HG02759 (cell line): ENCODE results near the gene RAD21L1.
A peak's percentile ranks its signal among the peaks of the same experiment; 100 is the strongest.
"Not testable (repeated sequence)": the region's sequence is repeated elsewhere in the genome, so short reads cannot be mapped to it uniquely, and the experiment has no call there.

ENCODE experiments used
- ATAC-seq: cut with Tn5 transposase; IDR thresholded peaks from one replicate; pipeline ENCODE4 v1.9.1; 2021; ENCODE audit warnings: mild to moderate bottlenecking, moderate library complexity; ENCODE audit not compliant: unreplicated experiment

Gene RAD21L1

DNA sequence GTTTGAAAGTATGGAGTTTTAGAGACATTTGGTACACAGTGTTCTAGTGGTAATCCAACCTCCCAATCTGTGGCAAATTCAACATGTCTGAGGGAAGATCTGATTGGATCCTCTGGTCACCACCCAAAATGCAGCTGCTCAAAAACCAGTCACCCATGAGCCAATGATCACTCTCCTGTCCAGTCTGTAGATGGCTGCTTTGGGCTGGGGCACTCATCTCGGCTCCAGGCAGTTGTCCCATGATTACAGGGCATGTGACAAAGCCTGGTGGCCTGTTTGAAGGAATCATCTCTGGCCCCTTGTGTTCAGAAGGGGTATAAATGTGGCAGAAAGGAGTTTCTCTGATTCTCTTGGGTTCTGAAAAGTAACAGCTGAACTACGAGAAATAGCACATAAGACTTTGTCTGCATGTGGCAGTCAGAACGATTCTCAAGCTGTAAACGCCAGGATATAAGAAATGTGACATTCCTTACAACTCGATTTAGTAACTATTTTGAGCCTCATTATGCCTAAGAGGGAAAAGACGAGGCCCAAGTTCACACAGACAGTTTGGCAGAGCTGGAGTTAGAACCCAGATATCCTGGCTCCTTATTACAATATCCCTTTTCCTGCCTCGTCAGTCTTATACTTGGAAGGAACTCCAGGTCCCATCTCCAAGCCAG is 26.5 kb upstream of the RAD21L1 start:
- no peak for ATAC-seq

DNA sequence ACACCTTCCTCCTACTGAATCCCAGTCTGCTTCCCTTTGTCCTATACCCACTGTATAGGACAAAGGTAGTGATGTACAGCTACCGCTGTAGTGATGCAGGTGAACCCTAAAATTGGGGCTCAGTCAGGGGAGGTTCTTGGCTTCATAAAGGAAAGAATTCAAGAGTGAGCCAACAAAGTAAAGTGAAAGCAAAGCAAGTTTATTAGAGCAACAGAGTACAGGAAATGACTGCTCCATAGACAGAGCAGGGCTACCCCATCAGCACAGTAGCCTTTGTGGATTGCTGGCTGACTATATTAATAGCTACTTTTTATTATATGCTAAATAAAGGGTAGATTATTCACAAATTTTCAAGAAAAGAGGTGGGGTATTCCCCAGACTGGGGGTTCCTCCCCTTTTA is 25.9 kb upstream of the RAD21L1 start:
- ATAC-seq = no peak

DNA sequence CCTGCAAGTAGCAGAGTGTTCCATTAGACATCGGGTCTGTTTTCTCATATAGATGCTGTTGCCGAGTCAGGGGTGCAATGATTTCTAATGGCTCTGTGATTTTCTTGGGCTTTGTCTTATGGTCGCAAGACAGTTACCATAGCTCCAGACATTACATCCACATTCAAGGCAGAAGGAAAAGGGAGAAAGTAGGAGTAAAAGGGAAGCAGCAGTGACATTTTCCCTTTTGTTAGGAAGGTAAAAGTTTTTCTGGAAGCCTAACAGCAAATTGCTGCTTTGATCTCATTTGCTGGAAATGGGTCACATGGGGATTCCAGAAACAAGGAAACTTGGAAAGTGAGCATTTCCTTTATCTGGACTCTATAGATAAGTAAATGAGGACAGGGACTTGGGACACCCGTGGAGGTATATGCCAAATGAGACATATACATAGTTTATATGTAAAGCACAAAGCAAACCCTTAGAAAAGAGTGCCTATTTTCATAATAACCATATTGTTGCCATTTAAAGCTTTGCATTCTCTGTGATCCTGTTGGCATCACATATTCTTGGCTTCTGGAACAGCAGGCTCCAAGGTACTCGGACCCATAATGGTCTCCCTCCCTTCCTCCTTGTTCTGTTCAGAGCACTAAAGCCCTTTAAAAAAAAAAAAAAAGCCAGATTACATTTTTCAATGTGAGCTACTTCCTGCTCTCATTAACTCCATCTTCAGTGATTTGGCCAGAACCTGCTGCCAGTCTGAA is 22.9 kb upstream of the RAD21L1 start, which contains the start of gene C20orf202:
Gene C20orf202 (plus strand): TSS at position 693 of the 743 bp plus-strand sequence. CDS start 132 bp downstream, outside the sequence.
- ATAC-seq = no peak

DNA sequence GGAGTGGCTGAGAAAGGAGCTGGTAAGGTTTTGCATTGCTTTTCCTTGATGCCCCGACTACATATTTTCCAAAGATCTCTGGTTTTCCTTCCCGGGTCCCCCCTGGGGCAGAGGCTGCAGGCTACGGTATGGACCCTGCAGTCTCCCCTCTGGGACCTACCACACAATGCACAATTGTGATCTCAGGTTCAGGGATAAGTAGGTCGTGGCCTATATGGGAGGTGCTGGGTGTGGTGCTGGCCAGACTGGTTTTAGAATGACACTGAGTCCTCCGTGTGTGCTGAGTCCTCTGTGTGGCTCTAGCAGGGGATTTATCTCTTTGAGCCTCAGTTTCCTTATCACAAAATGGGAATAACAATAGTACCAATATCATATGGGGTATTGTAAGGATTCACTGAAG is 22.2 kb upstream of the RAD21L1 start:
- no peak for ATAC-seq

DNA sequence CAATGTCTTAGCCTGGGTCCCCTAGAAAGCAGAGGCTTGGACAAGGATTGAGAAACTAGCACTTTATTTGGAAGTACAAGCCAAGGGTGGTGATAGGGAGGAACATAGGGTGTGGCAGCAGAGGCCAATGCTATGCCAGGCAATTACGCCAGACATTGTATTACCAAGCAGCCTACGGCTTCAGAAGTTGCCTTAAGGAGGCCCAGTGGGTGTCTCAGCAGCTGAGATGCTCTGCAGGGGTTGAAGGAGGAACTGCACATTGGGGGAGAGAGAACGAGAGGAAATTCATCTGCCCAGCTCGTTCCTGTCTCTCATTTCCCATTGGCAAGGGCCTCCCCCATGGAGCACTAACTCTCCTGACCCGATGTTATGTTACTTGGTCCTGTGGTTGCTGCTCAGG is 21.7 kb upstream of the RAD21L1 start:
- no peak for ATAC-seq

DNA sequence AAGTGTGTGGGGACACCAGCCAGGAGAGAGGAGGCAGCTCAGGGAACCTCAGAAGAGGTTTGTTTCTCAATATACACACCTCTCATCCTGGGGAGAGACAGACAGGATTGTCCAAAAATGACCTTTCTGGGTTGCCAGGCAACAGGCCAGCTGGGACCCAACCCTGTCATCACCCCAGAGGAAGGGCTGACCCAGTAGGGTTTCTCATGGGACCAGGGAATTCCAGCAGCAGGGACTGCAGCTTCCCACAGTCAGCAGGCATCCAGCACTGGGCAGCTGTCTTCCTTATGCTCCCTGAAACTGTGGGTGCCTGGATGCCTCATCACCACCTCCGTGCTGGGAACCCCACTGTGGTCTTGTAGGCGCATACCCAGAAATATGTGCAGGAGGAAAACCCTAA is 21.3 kb upstream of the RAD21L1 start:
- ATAC-seq = no peak

DNA sequence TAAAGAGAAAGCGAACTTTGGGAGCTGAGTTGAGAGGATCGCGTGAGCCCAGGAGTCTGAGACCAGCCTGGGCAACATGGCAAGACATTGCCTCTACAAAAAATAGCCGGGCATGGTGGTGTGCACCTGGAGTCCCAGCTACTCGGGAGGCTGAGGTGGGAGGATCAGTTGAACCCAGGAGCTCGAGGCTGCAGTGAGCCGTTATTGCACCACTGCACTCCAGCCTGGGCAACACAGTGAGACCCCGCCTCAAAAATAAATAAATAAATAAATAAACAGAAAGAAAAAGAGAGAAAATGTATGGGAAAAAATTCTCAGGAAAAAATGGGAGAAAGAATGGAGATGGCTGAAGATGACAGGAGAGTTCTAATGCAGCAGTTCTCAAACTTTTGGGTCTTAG is 20.0 kb upstream of the RAD21L1 start:
- no peak for ATAC-seq

DNA sequence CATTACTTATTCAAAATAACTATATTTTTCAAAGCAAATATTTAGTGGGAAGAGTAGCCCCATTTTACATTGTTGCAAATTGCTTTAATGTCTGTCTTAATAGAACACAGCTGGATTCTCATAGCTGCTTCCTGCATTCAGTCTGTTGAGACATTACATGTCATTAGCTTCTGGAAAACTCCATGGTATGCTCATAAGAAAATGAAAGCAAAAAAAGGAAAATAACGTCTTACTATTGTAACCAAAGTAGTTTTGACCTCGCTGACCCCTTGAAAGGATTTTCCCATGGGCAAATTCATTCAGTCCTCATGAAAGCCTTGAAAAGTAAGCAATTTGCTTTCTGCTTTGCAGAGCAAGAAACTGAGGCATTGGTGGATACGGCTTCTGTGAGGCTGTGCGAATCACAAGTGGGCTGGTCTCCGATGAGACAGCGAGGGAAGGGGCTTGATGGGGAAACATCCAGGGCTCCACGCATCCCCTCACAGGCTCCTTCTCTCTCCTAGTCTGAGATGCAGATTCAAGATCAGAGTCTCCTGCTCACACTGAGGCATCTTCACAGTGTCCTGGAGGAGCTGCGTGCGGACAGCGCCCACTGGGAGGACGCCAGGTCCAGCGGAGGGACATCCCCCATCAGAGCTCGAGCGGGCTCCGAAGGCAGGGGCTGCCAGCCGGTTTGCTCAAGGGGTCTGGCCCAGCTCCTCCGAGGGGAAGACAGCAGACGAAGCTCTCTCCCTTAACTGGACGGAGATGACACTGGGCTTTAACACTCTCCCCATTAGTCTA is 19.3 kb upstream of the RAD21L1 start:
- ATAC-seq = no peak

DNA sequence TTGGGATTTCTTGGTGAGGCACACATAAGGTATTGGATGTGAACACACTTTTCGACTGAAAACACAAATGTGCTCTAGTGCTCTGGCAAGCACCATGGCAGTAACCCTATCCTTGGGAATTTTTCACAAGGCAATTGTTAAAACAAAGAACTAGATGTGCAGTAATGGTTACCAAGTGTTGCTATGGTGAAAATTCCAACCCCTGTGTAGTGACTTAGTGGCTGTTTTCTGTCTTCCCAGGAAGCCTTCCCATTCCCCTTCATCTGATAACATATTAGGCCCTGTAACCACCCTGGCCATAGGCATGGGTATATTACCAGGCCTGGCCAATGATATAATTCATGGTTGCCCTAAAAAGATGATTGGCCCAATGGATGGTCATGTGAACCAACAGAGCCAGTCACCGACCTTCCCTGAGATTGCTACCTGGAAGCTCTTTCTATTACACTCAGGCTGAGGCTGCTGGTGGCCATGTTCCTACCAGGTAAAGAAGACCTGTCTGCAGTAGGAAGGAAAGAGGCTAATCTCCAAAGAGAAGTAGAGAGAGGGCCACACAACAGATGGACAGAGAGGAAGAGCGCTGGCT is 18.5 kb upstream of the RAD21L1 start:
- no peak for ATAC-seq

DNA sequence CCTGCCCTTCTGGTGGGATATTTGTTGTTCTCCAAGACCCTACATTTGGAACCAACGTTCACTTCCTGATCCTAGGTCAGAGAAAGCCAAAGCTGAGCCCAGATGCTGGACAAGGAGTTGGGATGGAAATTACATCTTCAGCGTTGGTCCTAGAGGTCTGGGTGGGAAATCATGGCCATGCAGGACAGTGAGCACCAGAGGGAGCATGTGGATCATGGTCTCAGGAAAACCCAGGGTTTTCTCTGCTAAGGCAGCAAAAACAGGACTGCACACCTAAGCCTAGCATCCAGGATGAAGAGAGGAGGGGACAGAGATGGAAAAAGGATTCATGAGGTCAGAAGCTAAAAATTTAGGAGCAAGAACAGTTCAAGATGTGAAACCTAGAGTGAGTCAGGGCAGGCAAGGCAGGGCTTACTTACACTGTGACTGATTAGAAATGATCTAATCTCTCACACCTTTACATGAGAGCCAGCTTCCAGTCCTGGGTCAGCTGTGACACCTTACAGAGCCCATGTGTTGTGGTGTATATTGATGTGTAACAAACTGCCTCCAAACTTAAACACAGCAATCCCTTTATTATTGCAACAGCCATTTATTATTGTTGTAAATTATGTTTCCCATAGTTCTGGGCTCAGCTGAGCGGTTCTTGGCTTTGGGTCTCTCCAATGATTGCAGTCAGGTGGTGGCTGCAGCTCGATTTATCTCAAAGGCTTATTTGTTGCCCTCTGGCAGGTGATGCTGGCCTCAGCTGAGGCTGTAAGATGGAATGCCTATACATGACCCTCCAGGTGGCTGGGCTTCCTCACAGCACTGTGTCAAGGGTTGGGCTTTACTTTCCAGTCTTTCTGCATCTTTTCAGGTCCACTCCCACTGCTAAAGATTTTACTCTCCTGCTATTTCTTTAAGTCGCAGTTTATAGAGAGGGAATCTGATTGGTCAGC is 16.1 kb upstream of the RAD21L1 start:
- no peak for ATAC-seq

DNA sequence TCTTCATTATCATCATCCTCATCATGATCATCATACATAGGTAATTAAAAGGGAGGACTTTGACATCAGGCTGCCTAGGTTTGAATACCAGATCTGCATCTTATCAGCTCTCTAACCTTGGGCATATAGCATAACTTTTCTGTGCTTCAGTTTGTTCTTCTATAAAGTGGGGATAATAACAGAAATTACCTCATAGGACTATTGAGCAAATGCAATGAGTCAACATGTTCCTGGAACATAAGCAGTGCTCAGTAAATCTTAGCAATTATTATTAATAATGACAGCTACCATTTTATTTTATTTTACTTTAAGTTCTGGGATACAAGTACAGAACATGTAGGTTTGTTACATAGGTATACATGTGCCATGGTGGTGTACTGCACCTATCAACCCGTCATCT is 15.3 kb upstream of the RAD21L1 start:
- no peak for ATAC-seq

DNA sequence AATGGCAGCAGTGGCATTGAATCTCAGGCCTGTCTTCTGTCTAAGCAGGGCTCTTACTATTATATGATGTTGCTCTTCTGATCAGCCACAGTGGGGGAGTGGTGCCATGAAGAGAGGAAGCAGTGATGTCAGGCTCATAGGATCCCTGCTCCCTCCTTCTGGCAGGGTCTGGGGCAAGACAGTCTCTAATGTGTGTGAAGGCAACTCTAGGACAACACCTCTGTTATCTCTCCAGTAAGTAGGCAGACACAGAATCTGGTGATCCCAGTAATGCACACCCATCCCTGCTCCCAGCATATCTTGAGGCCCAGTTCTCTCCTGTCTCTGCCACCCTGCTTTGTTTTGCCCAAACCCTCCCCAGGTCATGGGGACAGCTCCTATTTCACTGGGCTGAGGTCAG is 13.8 kb upstream of the RAD21L1 start:
- no peak for ATAC-seq

DNA sequence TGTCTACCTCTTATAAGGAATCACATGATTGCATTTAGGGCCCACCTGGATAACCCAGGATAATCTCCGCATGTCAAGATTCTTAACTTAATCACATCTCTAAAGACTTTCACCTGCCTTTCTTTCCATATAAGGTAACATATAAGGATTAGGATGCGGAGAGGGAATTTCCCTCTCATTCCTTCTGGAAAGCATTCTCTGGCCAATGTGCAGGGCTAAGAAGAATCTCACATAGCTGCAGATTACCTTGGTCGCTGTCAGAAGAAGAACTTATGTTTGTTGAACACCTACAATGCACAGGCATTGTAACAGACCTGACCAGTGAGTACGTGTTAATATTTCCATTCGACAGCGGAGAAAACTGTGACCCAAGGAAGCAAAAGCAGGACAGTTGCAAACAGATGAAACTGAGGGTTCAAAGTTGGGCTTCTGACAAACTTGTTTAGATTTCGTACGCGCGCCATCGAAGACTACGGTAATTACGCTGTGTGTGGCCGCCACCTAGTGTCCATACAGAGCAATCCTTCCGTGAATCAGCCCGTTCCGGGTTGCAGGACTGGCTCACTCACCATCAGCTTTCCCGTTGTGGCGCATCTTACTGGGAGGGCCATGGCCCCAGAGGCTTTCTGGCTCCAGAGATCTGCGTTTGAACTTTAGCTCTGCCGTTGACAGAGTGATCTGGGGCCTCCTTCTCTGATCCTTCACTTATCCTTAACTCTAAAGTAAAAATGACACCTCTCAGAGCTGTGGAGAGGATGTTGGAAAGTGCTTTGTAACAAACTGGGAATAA is 13.0 kb upstream of the RAD21L1 start:
- peak; percentile 66 for ATAC-seq

DNA sequence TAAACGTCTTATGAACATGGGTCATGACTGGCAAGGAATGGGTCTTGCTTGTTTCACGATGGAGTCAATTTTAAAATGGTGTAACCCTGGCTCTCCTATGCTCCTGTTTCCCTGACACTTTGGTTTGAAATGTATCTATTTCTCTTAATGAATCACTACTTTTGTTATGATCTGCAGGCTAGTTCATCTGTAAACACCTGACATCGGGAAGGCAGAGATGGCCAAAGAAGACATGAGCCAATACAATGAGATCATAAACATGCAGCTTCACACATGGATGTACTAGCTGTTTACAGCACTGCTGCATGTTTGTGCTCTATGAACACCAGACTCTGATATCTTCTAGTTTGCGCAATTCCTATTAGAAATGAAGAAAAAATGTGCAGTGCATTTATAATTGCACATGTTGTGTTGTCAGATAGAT is 11.0 kb upstream of the RAD21L1 start:
- no peak for ATAC-seq

DNA sequence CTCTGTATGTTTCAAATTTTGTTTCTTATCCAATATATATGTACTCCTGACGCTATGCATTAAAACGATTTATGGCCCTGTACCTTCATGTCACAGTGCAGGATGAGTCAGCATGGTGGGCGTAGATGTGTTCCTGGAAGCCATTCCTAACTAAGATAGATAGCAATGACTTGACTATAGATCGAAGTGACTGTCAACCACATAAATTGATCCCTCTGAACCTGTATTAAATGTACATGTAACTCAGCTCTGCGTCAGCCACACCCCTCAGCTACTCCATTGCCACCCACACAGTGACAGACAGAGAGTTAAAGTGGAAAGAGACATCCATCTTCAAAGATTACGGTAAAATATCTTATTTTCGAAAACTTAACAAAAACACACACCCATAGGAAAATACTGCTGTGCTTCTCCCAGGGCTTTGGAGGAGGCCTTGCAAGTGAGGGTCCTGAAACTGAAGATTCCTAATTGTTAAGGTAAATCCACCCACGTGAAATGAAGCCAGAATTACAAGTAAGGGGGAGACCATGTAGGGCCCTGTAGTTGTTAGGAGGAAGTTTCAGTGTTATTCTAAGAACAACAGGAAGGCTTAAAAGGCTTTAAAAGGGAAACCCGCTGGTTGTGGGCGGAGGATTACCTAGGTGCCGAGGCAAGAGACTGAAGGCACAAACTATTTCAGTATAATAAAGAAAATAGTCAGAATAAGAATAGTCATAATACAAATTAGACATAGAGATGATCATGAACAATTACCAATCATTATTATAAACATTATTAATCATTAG is 10.3 kb upstream of the RAD21L1 start:
- ATAC-seq = no peak

DNA sequence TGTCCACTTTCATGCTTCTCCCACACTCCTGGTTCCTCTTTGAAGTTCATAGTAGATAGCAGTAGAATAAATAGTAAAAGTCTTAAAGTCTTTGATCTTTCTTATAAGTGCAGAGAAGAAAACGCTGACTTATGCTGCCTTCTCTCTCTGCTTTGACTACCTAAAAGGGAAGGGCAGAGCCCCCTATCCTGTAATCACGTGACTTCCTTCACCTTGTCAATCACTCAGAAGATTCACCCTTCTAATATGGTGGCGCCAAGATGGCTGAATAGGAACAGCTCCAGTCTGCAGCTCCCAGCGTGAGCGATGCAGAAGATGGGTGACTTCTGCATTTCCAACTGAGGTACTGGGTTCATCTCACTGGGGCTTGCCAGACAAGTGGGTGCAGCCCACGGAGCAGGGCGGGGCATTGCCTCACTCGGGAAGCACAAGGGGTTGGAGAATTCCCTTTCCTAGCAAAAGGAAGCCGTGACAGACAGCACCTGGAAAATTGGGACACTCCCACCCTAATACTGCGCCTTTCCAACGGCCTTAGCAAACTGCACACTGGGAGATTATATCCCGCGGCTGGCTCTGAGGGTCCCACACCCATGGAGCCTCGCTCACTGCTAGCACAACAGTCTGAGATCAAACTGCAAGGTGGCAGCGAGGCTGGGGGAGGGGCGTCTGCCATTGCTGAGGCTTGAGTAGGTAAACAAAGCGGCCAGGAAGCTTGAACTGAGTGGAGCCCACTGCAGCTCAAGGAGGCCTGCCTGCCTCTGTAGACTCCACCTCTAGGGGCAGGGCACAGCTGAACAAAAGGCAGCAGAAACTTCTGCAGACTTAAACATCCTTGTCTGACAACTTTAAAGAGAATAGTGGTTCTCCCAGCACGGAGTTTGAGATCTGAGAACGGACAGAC is 9.1 kb upstream of the RAD21L1 start:
- not testable (repeated sequence) for ATAC-seq

DNA sequence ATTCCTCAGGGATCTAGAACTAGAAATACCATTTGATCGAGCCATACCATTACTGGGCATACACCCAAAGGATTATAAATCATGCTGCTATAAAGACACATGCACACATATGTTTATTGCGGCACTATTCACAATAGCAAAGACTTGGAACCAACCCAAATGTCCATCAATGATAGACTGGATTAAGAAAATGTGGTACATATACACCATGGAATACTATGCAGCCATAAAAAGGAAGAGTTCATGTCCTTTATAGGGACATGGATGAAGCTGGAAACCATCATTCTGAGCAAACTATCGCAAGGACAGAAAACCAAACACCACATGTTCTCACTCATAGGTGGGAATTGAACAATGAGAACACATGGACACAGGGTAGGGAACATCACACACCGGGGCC is 3.1 kb upstream of the RAD21L1 start:
- ATAC-seq = not testable (repeated sequence)
